PC-3 (cell line): ENCODE measurements around the gene BABAM1. TPM values are rescaled to one million over a fixed set of nuclear protein-coding genes. Genes with fewer than 3 reads are reported as not detected.
"Not testable (repeated sequence)": the region's sequence is repeated elsewhere in the genome, so short reads cannot be mapped to it uniquely, and the experiment has no call there.

Experiments used
- ATAC-seq: fragments of 200-7000 bp; cut with Tn5 transposase; 2 replicates; pipeline ENCODE4 v1.9.1; 2020; ENCODE audit warnings: mild to moderate bottlenecking, moderate library complexity
- BruUV-seq: library from RNA; stranded (reverse); fragments of 400-500 nt; replicated peaks from 2 replicates; lab custom pipeline; 2021; lab: Mats Ljungman, UMichigan
- CTCF ChIA-PET: fragments of 300-600 bp; sonication (Branson Sonifier 250); formaldehyde crosslinking; loops from one replicate; lab custom pipeline; 2022; ENCODE audit warnings: antibody characterized with exemption; lab: Charles Lee
- POLR2A ChIA-PET: fragments of 300-600 bp; sonication (Branson Sonifier 250); formaldehyde crosslinking; loops from one replicate; lab custom pipeline; 2022; ENCODE audit warnings: antibody characterized with exemption; ENCODE audit not compliant: unreplicated experiment; lab: Charles Lee
- DNase-seq: peaks from one replicate; pipeline ENCODE4 v3.0.0-alpha.2; 2015
- H2AFZ ChIP-seq: fragments of 300-600 bp; sonication (generic); 2 replicates; pipeline ENCODE4 v1.6.0; 2016; ENCODE audit warnings: antibody characterized with exemption, low read length
- H3F3A ChIP-seq: fragments of 300-600 bp; sonication (generic); one replicate; pipeline ENCODE4 v1.6.0; 2017; ENCODE audit warnings: antibody characterized with exemption, low read length, control low read depth, mild to moderate bottlenecking; ENCODE audit not compliant: unreplicated experiment
- H3K27ac ChIP-seq: fragments of 300-600 bp; sonication (generic); 2 replicates; pipeline ENCODE4 v1.5.1; 2016; ENCODE audit warnings: mild to moderate bottlenecking, low read length
- H3K27me3 ChIP-seq: fragments of 300-600 bp; sonication (generic); 2 replicates; pipeline ENCODE4 v1.6.1; 2016; ENCODE audit warnings: low read length, mixed read lengths
- H3K36me3 ChIP-seq: fragments of 300-600 bp; sonication (generic); 2 replicates; pipeline ENCODE4 v1.6.1; 2016; ENCODE audit warnings: low read depth, mixed run types, low read length, mixed read lengths
- H3K4me1 ChIP-seq: fragments of 300-600 bp; sonication (generic); 2 replicates; pipeline ENCODE4 v1.5.1; 2016; ENCODE audit warnings: low read length; ENCODE audit not compliant: insufficient read depth
- H3K4me2 ChIP-seq: fragments of 300-600 bp; sonication (generic); 2 replicates; pipeline ENCODE4 v1.6.0; 2016; ENCODE audit warnings: low read length
- H3K4me3 ChIP-seq: fragments of 300-600 bp; sonication (generic); 2 replicates; pipeline ENCODE4 v1.5.1; 2016; ENCODE audit warnings: mild to moderate bottlenecking, low read length, mixed read lengths
- H3K79me2 ChIP-seq: fragments of 300-600 bp; sonication (generic); 2 replicates; pipeline ENCODE4 v1.6.1; 2017; ENCODE audit warnings: low read length, mixed read lengths
- H3K9ac ChIP-seq: fragments of 300-600 bp; sonication (generic); 2 replicates; pipeline ENCODE4 v1.6.0; 2016; ENCODE audit warnings: mild to moderate bottlenecking, low read length
- H3K9me2 ChIP-seq: fragments of 300-600 bp; sonication (generic); replicated peaks from 2 replicates; pipeline ENCODE4 v1.6.1; 2016; ENCODE audit warnings: mixed run types, low read length, mixed read lengths
- H3K9me3 ChIP-seq: fragments of 300-600 bp; sonication (generic); 2 replicates; pipeline ENCODE4 v1.6.1; 2016; ENCODE audit warnings: low read length, mixed read lengths
- H4K20me1 ChIP-seq: fragments of 300-600 bp; sonication (generic); 2 replicates; pipeline ENCODE4 v1.6.1; 2016; ENCODE audit warnings: low read length, mixed read lengths
- CTCF ChIP-seq: fragments of 300-600 bp; sonication (generic); conservative IDR thresholded peaks from 2 replicates; pipeline ENCODE4 v1.5.1; 2017; ENCODE audit warnings: antibody characterized with exemption, low read depth, mild to moderate bottlenecking, low read length
- EZH2 ChIP-seq: fragments of 300-600 bp; sonication (generic); IDR thresholded peaks from one replicate; pipeline ENCODE4 v1.6.1; 2017; ENCODE audit warnings: antibody characterized with exemption, mild to moderate bottlenecking, low read length; ENCODE audit not compliant: unreplicated experiment
- EZH2phosphoT487 ChIP-seq: fragments of 300-600 bp; sonication (generic); IDR thresholded peaks from 2 replicates; pipeline ENCODE4 v1.6.1; 2018; ENCODE audit warnings: mild to moderate bottlenecking, antibody characterized with exemption, low read length, borderline replicate concordance
- intact Hi-C: fragments of 100-400 bp; cut with micrococcal nuclease; formaldehyde crosslinking; loops from 2 replicates; pipeline ENCODE4 v1.9.0; 2023
- total RNA-seq: library from RNA; depleted of rRNA; stranded (reverse); fragments of >200 nt; gene quantifications from 2 replicates; pipeline ENCODE4 v1.2.3, GENCODE V29; 2014

Gene BABAM1
- total RNA-seq, 1 experiment from 2014 or later = 196 TPM

GRCh38 chr19:17293605-17294004, 26.4 kb downstream of the BABAM1 start:
- intact Hi-C loops = loop anchor here (10.0 kb wide), 1 partner anchor 91 kb away; no protein-coding TSS in a partner anchor
- Histone ChIP-seq H3K9ac (no peak overlapping the region), H3K4me1 (peaks cover 18% of the 10 kb centered on the region), H3K9me2 (no peaks in the 10 kb centered on the region), H3K9me3 (no peaks in the 10 kb centered on the region), H3K36me3 (peaks cover 7% of the 10 kb centered on the region; the same call in 1 of the 2 replicates), H3K4me3 (no peak overlapping the region), H3K27ac (no peak overlapping the region), H4K20me1 (no peaks in the 10 kb centered on the region), H3K4me2 (no peak overlapping the region), H3K27me3 (no peaks in the 10 kb centered on the region), H3K79me2 (no peaks in the 10 kb centered on the region), H2AFZ (no peak overlapping the region), H3F3A (no peaks in the 10 kb centered on the region)
- DNase-seq = no peak
- no TSS peak for BruUV-seq
- ChIA-PET CTCF (no interaction called here), POLR2A (no interaction called here)
- TF ChIP-seq CTCF (no peak), EZH2 (no peak)
- no peak for ATAC-seq

GRCh38 chr19:17294051-17294891, 27.0 kb downstream of the BABAM1 start:
- Histone ChIP-seq H3K79me2 (no peaks in the 10 kb centered on the region), H3K27ac (no peak overlapping the region), H3K27me3 (no peaks in the 10 kb centered on the region), H3K9me2 (no peaks in the 10 kb centered on the region), H3F3A (no peaks in the 10 kb centered on the region), H2AFZ (no peak overlapping the region), H3K4me3 (no peak overlapping the region), H3K36me3 (peaks cover 7% of the 10 kb centered on the region; the same call in 1 of the 2 replicates), H4K20me1 (no peaks in the 10 kb centered on the region), H3K4me2 (no peak overlapping the region), H3K4me1 (peaks cover 18% of the 10 kb centered on the region), H3K9me3 (no peaks in the 10 kb centered on the region), H3K9ac (no peak overlapping the region)
- CTCF ChIA-PET = no interaction called here
- intact Hi-C loops = loop anchor here (10.0 kb wide), 1 partner anchor 91 kb away; no protein-coding TSS in a partner anchor
- no TSS peak for BruUV-seq
- no peak for ATAC-seq
- POLR2A ChIA-PET = no interaction called here
- no peak for DNase-seq
- no peak for TF ChIP-seq EZH2phosphoT487
- no peak for TF ChIP-seq CTCF
- TF ChIP-seq EZH2 = no peak

GRCh38 chr19:17295551-17295950, 28.3 kb downstream of the BABAM1 start:
- POLR2A ChIA-PET, DNase-seq, H3K79me2 ChIP-seq, CTCF ChIA-PET, H3K4me3 ChIP-seq, H3K9me3 ChIP-seq, H3K27me3 ChIP-seq, H3K9ac ChIP-seq, H3K4me2 ChIP-seq, BruUV-seq, H3K27ac ChIP-seq, H3F3A ChIP-seq, H2AFZ ChIP-seq, H3K9me2 ChIP-seq, H3K36me3 ChIP-seq, ATAC-seq, H4K20me1 ChIP-seq: not testable (repeated sequence)
- H3K4me1 ChIP-seq = peaks cover 18% of the 10 kb centered on the region
- intact Hi-C loops = loop anchor here (10.0 kb wide), 1 partner anchor 89 kb away; no protein-coding TSS in a partner anchor
